Fibroblast of the aortic adventitia (primary cell): ENCODE data around the gene HERC4. TPM values are rescaled to one million over a fixed set of nuclear protein-coding genes. Genes with fewer than 3 reads are reported as not detected.
A peak's percentile ranks its signal among the peaks of the same experiment; 100 is the strongest.

Experiments used
- DNase-seq: peaks from one replicate; pipeline ENCODE4 v3.0.0-alpha.2; 2010; ENCODE audit warnings: low read depth
- H3K4me3 ChIP-seq: 2 replicates; pipeline ENCODE4 v1.5.1; 2011; ENCODE audit warnings: low read depth, mild to moderate bottlenecking, control low read depth, low read length, moderate library complexity
- CTCF ChIP-seq: IDR thresholded peaks from 2 replicates; pipeline ENCODE4 v1.5.1; 2011; ENCODE audit warnings: mild to moderate bottlenecking, low read length, control low read depth, inconsistent platforms; ENCODE audit not compliant: insufficient read depth
- total RNA-seq: library from RNA; depleted of rRNA; stranded (reverse); fragments of >200 nt; gene quantifications from 2 replicates; pipeline ENCODE4 v1.2.3, GENCODE V29; 2012; ENCODE audit warnings: low replicate concordance

HERC4 gene
- total RNA-seq, 1 donor, result 131 TPM

GRCh38 chr10:68053553-68053952 is 21.5 kb downstream of the HERC4 start:
- DNase-seq, result peak; percentile 49

GRCh38 chr10:68052463-68052862 is 22.6 kb downstream of the HERC4 start:
- no peak for TF ChIP-seq CTCF
- H3K4me3 ChIP-seq, result no peak overlapping the region
- peak; percentile 44 for DNase-seq

More at GRCh38 chr10:68053553-68053952, 21.5 kb downstream of the HERC4 start:
- no peak for TF ChIP-seq CTCF
- H3K4me3 ChIP-seq, result no peak overlapping the region

- DNase-seq, result no peak
- TF ChIP-seq CTCF, result no peak
- H3K4me3 ChIP-seq, result no peak overlapping the region
Observed at GRCh38 chr10:68049289-68050078, 25.6 kb downstream of the HERC4 start.

- no peak for TF ChIP-seq CTCF
- no peak overlapping the region for H3K4me3 ChIP-seq
- no peak for DNase-seq
Observed at GRCh38 chr10:68047554-68048327, 27.3 kb downstream of the HERC4 start.

- no peak for DNase-seq
- H3K4me3 ChIP-seq, result no peak overlapping the region
- no peak for TF ChIP-seq CTCF
Observed at GRCh38 chr10:68047122-68047521, 28.0 kb downstream of the HERC4 start.

- no peak for DNase-seq
- TF ChIP-seq CTCF, result no peak
- no peak overlapping the region for H3K4me3 ChIP-seq
Observed at GRCh38 chr10:68046642-68047041, 28.4 kb downstream of the HERC4 start.
